C1 segment of cervical spinal cord (tissue), 14 donors: ENCODE results near the gene ZFAND3.
A peak's percentile ranks its signal among the peaks of the same experiment; 100 is the strongest.

ENCODE experiments used
- DNase-seq, 14 donors: peaks; one replicate each; lab custom pipeline; 2025; lab: John Stamatoyannopoulos, UW

ZFAND3 gene

GRCh38 chr6:37798436-37799262 lies 20.9 kb upstream of the ZFAND3 start:
- no peak for DNase-seq

DNA sequence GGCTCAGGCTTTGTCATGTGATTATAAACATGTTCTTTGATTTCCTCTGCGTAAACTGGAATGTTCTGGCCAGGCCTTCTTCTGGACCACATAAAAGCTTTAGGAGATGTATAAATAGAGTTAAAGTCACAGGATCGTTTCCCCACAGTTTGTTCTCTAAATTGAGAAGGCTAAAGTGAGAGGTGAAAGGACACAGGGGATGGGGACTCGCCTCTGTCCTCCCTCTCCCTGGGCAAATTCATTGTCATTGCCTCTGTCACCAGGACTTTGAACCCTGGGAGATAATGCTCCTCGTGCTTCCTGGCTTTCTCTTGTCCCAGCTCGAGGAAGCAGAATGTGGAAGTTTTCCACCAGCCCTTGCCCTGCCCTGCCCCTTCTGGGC lies 20.3 kb upstream of the ZFAND3 start:
- DNase-seq, result no peak

DNA sequence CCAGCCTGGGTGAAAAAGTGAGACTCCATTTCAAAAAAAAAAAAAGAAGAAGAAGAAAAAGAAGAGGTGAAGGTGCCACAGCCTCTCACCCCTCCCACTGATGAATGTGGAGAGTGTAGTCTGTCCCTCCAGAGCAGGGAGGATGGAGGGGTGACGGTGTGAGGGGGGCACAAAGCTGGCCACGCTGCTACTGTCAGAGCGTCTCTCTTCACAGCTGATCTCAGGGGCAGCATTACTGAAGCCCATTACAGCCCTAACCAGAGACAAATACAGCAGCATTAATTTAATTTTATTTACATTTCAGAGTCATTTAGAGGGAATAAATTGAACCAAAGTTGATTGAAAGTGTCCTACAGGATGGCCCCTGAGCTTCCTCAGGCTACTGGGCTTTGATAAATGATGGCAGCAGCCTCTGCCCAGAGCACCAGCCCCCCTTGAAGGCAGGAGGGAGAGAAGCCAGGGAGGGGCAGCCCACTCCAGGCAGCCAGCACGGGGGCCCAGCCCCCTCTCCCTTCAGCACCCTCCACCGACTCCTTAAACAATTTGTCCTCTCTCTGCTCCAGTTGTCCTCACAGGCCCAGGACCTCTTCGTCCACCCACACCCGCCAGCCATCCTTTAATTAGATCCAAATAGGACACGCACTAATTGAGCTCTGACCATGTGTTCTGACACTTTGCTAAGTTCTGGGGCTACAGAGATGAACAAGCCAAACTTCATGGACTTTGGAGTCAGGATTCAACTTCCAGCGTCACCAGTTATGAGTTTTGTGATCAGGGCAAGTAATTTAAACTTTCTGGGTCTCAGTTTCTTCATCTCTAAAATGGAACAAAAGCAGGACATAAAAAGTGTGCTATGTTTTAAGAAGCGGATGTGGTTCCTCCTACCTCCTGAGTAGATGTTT lies 18.6 kb upstream of the ZFAND3 start:
- no peak for DNase-seq

- no peak for DNase-seq
Observed at GRCh38 chr6:37801605-37801940, 18.0 kb upstream of the ZFAND3 start.

- no peak for DNase-seq
Observed at GRCh38 chr6:37802810-37803209, 16.7 kb upstream of the ZFAND3 start.

DNA sequence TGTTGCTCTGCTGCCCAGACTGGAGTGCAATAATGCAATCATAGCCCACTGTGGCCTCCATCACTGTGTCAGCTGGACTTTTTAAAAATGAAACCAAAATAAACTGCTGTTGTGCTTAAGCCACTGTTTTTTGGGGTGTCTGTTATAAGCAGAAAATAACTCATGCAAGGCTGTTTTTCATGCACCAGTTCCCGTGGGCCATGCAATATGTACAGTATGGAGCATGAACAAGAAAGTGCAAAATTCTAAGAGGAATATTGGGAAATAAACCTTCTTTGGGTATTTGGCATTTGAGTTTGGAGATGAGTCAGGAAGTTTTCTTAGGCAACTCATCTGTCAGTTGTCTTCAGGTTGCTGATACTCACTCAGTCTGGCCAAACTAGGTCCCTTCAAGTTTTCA lies 14.9 kb upstream of the ZFAND3 start:
- DNase-seq, result no peak

GRCh38 chr6:37806213-37806612 lies 13.3 kb upstream of the ZFAND3 start:
- no peak for DNase-seq

DNA sequence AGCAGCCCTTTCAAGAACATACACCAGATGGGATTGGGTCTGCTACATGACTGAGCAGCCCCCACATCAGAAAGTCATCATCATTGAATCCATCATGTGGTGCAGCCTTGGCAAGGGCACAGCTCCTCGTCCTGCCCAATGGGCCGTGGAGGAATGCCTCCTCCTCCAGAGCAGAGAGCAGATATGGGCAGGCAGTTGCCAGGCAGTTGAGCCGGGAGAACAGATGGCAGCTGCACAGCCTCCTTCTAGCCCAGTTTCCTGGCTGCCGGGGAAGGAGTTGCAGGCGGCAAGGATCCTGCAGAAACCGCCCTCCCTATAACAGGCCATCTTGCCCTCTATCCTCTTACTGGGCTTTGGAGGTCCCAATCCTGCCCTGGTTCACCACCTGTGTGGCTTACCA lies 11.9 kb upstream of the ZFAND3 start:
- peak in 5 of 14 donors; percentile 13 to 95 (median 18) for DNase-seq

DNA sequence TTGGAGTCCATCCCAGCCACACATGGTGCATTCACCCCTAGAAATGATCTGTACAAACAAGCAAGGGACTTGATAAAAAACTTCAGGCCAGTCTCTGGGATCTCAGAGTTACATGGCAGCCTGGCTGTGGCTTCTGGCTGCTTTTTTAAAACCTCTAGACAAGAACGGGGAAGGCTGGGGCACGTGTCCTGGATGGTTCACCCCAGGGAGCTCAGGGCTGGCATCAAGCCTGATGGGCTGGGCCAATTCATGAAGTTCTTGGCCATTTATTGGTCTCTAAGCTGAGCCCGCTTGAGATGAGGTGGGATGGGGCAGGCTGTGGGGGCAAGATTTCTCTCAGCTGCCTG lies 10.4 kb upstream of the ZFAND3 start:
- peak in 4 of 14 donors; percentile 1 to 52 (median 12) for DNase-seq

DNA sequence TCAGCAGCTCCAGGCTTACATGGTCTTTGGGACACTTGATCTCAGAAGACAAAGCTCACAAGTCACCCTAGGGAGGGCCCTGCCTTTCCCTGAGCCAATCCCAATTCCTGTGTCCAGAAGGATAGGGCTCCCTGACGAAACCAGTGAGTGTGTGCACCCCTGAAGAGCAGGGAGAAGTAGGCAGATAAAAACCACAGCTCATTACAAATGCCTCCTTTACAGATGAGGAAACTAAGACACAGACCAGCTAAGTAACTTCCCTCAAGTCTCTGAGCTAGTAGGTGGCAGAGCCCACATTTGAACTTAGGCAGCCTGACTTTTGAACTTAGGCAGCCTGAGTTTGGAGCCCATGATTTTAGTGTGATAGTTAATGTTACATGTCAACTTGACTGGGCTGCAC lies 6.7 kb upstream of the ZFAND3 start:
- DNase-seq, result no peak

DNA sequence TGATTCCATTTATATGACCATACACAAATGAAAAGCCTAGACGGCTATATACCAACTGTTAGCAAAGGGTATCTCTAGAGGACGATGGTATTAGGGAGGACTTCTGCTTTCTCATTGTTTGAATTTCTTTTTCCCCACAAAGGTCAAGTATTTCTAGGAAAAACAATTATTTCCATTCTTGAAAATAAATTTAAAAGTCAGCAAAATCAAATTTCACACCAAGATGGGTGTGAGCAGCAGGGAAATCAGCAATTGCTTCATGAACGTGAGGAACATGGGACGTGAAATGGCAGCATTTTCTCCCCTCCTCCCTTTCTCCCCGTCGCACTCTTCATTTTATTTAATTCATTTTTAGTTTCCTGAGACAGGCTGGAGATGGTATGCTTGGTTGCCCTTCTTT lies 5.2 kb upstream of the ZFAND3 start:
- DNase-seq, result no peak

GRCh38 chr6:37816599-37817375 lies 2.7 kb upstream of the ZFAND3 start:
- DNase-seq, result no peak

GRCh38 chr6:37818536-37819176 lies 871 bp upstream of the ZFAND3 start:
- DNase-seq, result peak; percentile 95 to 100 (median 98)

DNA sequence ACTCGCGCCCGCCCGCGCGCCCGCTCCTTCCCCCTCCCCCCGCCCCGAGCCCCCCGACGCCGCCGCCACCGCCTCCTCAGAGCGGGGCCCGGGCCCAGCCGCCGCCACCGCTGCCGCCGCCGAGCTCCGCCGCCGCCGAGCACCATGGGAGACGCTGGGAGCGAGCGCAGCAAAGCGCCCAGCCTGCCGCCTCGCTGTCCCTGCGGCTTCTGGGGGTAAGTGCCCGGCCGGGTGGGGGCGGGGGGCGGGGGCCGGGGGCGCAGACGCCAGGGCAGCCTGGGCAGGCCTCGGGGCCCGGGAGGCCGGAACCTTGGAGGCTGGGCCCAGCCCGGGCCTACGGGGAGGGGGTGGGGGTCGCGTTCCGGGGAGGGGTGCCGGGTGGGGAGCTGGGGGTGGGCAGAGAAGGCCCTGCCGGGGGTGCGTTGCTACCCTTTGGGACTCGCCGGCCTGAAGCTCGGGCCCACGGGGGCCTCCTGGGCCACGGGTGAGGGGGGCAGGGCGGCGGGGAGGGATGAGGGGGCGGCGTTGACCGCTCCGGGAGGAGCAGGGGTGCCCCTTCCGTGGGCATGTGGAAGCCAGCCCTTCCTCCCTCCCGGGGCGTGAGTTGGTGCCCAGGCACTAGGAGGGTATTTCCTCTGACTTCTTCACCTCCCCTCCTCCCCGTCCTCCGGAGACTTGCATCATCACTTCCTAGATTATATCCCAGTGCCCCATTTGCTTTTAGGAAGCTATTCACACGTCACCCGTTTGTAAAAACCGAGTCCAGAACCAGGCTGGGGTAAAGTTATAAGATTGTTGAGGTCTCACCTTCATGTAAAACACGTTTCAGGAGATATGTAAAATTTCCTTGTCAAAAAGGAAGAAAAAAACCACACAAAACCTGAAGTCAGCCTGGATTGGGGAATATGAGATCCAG lies 533 bp downstream of the ZFAND3 start:
- DNase-seq, result peak in 9 of 14 donors; percentile 23 to 70 (median 32)

DNA sequence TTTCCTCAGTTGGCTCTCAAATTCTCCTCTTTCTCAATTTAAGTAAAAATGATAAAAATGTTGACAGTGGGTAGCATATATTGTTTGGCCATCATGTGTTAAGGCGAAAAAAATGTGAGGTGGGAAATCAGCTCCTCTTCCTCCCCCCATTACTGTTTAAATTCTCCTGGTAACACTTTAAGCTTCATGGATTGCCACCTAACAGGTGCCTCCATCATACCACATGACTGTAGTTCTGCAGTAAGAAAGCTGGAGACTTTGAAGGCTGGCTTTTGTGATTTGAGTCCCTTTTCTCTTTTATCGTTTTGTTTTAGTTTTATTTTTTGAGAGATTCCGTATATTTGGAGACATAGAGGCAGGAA lies 1.2 kb downstream of the ZFAND3 start:
- no peak for DNase-seq

DNA sequence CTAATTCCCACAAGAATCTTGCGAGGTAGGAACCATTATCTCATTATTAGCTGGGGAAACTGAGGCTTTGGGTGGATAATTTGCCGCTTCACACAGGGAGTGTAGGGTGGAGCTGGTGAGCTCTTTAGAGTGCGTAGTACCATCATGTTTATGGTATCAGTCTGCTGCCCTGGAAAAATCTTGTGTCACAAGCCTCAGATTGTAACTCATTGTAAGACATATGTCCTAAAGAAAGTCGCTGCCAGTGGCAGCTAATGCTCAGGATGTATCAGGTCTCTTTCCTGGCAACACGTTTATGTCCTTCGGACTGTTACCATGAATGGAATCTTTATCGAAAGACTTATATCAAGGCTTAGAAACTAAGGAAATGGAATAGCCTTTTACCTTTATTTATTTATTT lies 1.9 kb downstream of the ZFAND3 start:
- DNase-seq, result no peak

- DNase-seq, result peak in 1 of 14 donors; percentile 2
Observed at GRCh38 chr6:37822851-37823682, 3.5 kb downstream of the ZFAND3 start.

- no peak for DNase-seq
Observed at GRCh38 chr6:37824170-37824569, 4.6 kb downstream of the ZFAND3 start.

DNA sequence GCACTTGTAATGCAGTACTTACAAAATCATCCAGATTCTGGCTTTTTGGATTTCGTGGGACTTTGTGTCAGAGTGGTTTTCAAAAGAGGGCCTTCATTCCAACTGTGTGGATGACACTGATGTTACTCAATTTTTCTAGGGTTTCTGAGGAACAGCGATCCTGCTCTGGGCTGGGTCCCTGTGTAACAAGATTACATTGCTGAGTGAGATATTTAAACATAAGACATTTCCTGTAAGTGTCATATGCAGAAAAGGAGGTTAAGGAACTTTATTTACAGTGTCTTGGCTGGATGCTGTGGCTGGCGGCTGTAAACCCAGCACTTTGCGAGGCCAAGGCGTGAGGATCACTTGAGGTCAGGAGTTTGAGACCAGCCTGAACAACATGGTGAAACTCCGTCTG lies 6.7 kb downstream of the ZFAND3 start:
- no peak for DNase-seq

GRCh38 chr6:37826993-37827392 lies 7.5 kb downstream of the ZFAND3 start:
- DNase-seq, result no peak
